Breast epithelium (tissue), 4 donors: ENCODE results near the gene USH1C. TPM values are rescaled to one million over a fixed set of nuclear protein-coding genes. Genes with fewer than 3 reads are reported as not detected.

Experiments
- DNase-seq, 2 donors: peaks; one replicate each; pipeline ENCODE4 v3.0.0-alpha.2; 2019; ENCODE audit warnings: low spot score in 2 of 2
- H3K27ac ChIP-seq, 2 donors: fragments of 200-600 bp; sonication (generic) in 1 of 2; one replicate each; pipeline ENCODE4 v1.5.1; 2016 to 2019; ENCODE audit warnings: mild to moderate bottlenecking in 1 of 2
- H3K27me3 ChIP-seq, 2 donors: fragments of 200-600 bp; sonication (generic) in 1 of 2; one replicate each; pipeline versions ENCODE4 v1.5.1 to v1.6.0; 2017 to 2019; ENCODE audit warnings: control low read depth in 1 of 2, mild to moderate bottlenecking in 1 of 2
- H3K36me3 ChIP-seq: fragments of 200-600 bp; one replicate; pipeline ENCODE4 v1.5.1; 2019
- H3K4me1 ChIP-seq, 2 donors: fragments of 200-600 bp; sonication (generic); one replicate each; pipeline ENCODE4 v1.5.1; 2016 to 2019; ENCODE audit warnings: control low read depth in 1 of 2
- H3K4me3 ChIP-seq, 3 donors: fragments of 200-600 bp; sonication (generic); 1 replicate in 2 of 3; 2 replicates in 1 of 3; pipeline ENCODE4 v1.5.1; 2016 to 2019; ENCODE audit warnings: mild to moderate bottlenecking in 3 of 3, moderate library complexity in 2 of 3
- H3K9me3 ChIP-seq, 2 donors: fragments of 200-600 bp; sonication (generic) in 1 of 2; one replicate each; pipeline ENCODE4 v1.5.1; 2016 to 2019; ENCODE audit warnings: control low read depth in 1 of 2
- POLR2A ChIP-seq: fragments of 450-650 bp; IDR thresholded peaks from one replicate; pipeline ENCODE4 v1.6.1; 2016; ENCODE audit warnings: antibody characterized with exemption, mild to moderate bottlenecking, moderate library complexity
- POLR2AphosphoS5 ChIP-seq, 3 donors: sonication (generic); formaldehyde crosslinking; IDR thresholded peaks; one replicate each; pipeline ENCODE4 v1.6.1; 2017; ENCODE audit warnings: antibody characterized with exemption in 3 of 3
- intact Hi-C: fragments of 100-400 bp; cut with DNase I; formaldehyde crosslinking; loops from one replicate; pipeline ENCODE4 v1.15.1; 2023; ENCODE audit warnings: low total_unique reads
- total RNA-seq, 3 donors: library from RNA; depleted of rRNA; stranded (reverse); fragments of >200 nt; gene quantifications; one replicate each; pipeline ENCODE4 v1.1.0, GENCODE V29; 2016
- TF ChIP-seq, protein P1 (sequence below), 3 donors: fragments of 450-650 bp; IDR thresholded peaks; one replicate each; pipeline ENCODE4 v1.5.1; 2016 to 2017; ENCODE audit warnings: antibody characterized with exemption in 3 of 3, mild to moderate bottlenecking in 3 of 3, moderate library complexity in 3 of 3

Gene USH1C
- total RNA-seq, 3 donors from 2014 or later, result 0.66 TPM; not detected in 2

DNA sequence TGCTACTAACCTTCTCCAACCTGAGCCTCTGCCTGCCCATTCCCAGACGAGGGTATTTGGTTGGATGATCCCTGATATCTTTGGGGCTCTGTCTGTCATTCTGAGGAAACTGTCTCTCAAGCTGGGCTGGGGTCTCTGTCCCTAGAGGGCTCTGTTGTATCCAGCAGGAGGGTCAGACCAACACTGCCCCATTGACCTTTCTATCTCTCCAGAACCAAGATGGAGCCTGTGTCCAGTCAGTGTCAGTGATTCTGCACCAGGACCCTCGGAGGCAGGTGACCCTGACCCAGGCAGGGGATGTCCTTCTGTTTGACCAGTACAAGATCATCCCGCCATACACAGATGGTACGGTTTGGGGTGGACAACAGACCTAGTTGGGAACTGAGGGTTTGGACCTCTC, 24.7 kb upstream of the USH1C start:
- TF ChIP-seq, protein P1, sequence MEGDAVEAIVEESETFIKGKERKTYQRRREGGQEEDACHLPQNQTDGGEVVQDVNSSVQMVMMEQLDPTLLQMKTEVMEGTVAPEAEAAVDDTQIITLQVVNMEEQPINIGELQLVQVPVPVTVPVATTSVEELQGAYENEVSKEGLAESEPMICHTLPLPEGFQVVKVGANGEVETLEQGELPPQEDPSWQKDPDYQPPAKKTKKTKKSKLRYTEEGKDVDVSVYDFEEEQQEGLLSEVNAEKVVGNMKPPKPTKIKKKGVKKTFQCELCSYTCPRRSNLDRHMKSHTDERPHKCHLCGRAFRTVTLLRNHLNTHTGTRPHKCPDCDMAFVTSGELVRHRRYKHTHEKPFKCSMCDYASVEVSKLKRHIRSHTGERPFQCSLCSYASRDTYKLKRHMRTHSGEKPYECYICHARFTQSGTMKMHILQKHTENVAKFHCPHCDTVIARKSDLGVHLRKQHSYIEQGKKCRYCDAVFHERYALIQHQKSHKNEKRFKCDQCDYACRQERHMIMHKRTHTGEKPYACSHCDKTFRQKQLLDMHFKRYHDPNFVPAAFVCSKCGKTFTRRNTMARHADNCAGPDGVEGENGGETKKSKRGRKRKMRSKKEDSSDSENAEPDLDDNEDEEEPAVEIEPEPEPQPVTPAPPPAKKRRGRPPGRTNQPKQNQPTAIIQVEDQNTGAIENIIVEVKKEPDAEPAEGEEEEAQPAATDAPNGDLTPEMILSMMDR (IDR thresholded peaks at IDR 0.05), result no peak
- TF ChIP-seq POLR2A (no peak), POLR2AphosphoS5 (IDR thresholded peaks at IDR 0.05) (no peak)
- intact Hi-C loops, result loop anchor here (1.0 kb wide), 1 partner anchor 27 kb away; no protein-coding TSS in a partner anchor
- DNase-seq, result peak in 1 of 2 donors; percentile 25

DNA sequence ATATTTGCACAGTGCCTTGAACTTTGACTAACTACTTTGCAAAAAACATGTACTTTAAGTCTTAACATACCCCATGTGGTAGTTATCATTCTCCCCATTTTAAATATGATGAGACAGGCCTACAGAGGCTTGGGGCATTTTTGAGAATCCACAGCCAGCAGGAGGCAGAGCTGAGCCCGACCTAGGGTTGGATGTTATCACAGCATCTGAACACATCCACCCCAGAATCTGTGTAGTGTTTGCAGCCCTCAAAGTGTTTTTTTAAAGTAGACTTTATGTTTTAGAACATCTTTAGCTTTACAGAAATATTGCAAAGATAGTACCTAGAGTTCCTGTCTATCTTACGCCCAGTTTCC, 20.4 kb upstream of the USH1C start:
- H3K4me1 ChIP-seq, result no peaks in the 10 kb centered on the region
- intact Hi-C loops, result no loop called here
- no peaks in the 10 kb centered on the region for H3K9me3 ChIP-seq
- TF ChIP-seq, protein P1 (IDR thresholded peaks at IDR 0.05), result no peak
- TF ChIP-seq POLR2AphosphoS5 (IDR thresholded peaks at IDR 0.05) (no peak), POLR2A (no peak)
- no peak overlapping the region for H3K27ac ChIP-seq
- H3K4me3 ChIP-seq, result no peak overlapping the region
- H3K27me3 ChIP-seq, result no peaks in the 10 kb centered on the region
- no peak for DNase-seq
- no peaks in the 10 kb centered on the region for H3K36me3 ChIP-seq

More for the DNA sequence above, 24.7 kb upstream of the USH1C start:
- no peaks in the 10 kb centered on the region for H3K9me3 ChIP-seq
- H3K27me3 ChIP-seq, result no peaks in the 10 kb centered on the region
- no peak overlapping the region for H3K27ac ChIP-seq
- no peaks in the 10 kb centered on the region for H3K36me3 ChIP-seq
- no peak overlapping the region for H3K4me3 ChIP-seq
- no peaks in the 10 kb centered on the region for H3K4me1 ChIP-seq

DNA sequence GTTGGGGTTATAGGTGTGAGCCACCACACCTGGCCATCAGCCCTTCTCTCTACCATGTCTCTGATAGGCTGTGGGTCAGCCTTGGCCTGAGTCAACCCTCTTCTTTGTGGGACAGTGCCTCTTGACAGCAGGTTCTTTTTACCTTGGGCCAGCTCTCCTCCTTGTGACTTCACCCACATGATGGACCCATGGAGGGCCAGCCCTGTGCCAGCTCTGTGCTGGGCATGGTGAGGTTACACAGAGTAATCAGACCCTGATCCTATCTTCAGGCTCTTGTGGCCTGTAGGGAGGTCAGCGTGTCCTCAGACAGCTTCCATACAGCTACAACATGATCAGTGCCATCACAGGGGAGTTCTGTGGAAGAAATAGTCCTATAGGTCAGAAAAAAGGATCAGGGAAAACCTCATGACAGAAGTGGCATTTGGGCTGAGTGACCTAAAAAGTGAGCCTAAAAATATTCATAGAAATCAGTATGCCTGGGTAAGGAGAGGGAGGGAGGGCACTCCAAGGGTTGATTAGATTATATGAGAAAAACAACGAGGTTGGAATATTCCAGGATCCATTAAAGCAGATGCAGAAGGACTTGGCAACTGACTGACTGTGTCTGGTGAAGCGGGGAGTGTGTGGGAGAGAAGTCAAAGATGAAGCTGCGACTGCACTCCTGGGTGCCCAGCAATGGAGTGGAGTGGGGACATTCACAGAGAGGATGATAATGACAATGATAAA, 19.9 kb upstream of the USH1C start:
- peak in 1 of 2 donors; percentile 10 for DNase-seq
- Histone ChIP-seq H3K9me3 (no peaks in the 10 kb centered on the region), H3K4me1 (no peaks in the 10 kb centered on the region)

DNA sequence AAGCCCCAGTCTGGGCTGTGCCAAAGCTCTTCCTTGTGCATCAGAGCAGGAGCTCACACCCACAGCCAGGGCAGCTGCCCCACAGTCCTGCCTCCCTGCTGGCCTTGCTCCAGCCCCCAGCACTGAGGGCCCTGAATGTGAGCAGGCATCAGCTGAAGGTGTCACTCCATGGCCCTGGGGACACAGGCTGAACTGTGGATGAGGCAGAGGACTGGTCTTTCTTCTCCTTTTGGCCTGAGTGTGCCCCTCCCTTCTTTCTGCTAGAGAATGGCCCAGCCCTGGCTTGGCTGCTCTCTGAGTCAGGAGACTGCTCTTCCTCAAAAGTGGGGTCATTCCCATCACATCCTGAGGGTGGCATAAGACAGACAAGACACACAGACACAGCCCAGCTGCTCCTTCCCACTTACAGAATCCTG, 19.0 kb upstream of the USH1C start:
- TF ChIP-seq POLR2A (no peak), POLR2AphosphoS5 (IDR thresholded peaks at IDR 0.05) (no peak)
- intact Hi-C loops, result no loop called here
- no peaks in the 10 kb centered on the region for H3K4me1 ChIP-seq
- H3K36me3 ChIP-seq, result no peaks in the 10 kb centered on the region
- peak in 1 of 2 donors; percentile 48 for DNase-seq
- H3K9me3 ChIP-seq, result no peaks in the 10 kb centered on the region
- H3K27me3 ChIP-seq, result no peaks in the 10 kb centered on the region
- no peak overlapping the region for H3K4me3 ChIP-seq
- H3K27ac ChIP-seq, result no peak overlapping the region

More for the DNA sequence above, 19.9 kb upstream of the USH1C start:
- Histone ChIP-seq H3K4me3 (no peak overlapping the region), H3K36me3 (no peaks in the 10 kb centered on the region), H3K27ac (no peak overlapping the region), H3K27me3 (no peaks in the 10 kb centered on the region)
- TF ChIP-seq POLR2A (no peak), POLR2AphosphoS5 (IDR thresholded peaks at IDR 0.05) (no peak)
- TF ChIP-seq, protein P1 (IDR thresholded peaks at IDR 0.05), result no peak
- intact Hi-C loops, result no loop called here

DNA sequence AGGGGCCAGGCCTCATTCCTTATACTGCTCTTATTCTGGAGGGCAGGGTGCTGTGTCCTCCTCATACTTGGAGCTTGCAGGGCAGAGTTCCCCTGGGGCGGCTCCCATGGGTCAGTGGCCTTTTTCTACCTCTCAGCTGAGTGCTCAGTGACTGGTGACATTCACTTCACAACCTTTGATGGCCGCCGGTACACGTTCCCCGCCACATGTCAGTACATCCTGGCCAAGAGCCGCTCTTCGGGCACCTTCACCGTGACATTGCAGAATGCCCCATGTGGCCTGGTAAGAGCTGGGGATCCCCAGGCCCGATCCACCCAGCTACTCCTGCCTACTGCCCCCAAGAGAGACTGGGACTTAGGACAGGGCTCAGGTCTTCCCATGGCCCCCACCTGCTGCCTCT, 17.3 kb upstream of the USH1C start:
- H3K27me3 ChIP-seq, result peaks cover 0 to 5% of the 10 kb centered on the region in 2 donors
- no peaks in the 10 kb centered on the region for H3K36me3 ChIP-seq
- peak in 1 of 2 donors; percentile 37 for DNase-seq
- TF ChIP-seq POLR2AphosphoS5 (IDR thresholded peaks at IDR 0.05) (no peak), POLR2A (no peak)
- TF ChIP-seq, protein P1 (IDR thresholded peaks at IDR 0.05), result no peak
- H3K4me1 ChIP-seq, result no peaks in the 10 kb centered on the region
- no peak overlapping the region for H3K27ac ChIP-seq
- intact Hi-C loops, result no loop called here
- no peaks in the 10 kb centered on the region for H3K9me3 ChIP-seq
- H3K4me3 ChIP-seq, result no peak overlapping the region
